GM19193 (cell line): ENCODE results near the gene ACTL7B.

Source experiments
- POLR2A ChIP-seq: IDR thresholded peaks from 4 replicates; pipeline ENCODE4 v1.6.1; 2011; ENCODE audit not compliant: insufficient read depth, insufficient read length; ENCODE audit errors: extremely low read depth

The ACTL7B gene

GRCh38 chr9:108855888-108856287, at the start of gene ACTL7B:
ACTL7B (minus strand) TSS chr9:108855986; CDS start chr9:108855930, 56 bp downstream.
- no peak for TF ChIP-seq POLR2A

GRCh38 chr9:108905494-108905893, 49.7 kb upstream of the ACTL7B start:
- no peak for TF ChIP-seq POLR2A

GRCh38 chr9:108904161-108904560, 48.4 kb upstream of the ACTL7B start:
- TF ChIP-seq POLR2A, result no peak

- TF ChIP-seq POLR2A, result no peak
Observed at GRCh38 chr9:108903420-108904103, 47.8 kb upstream of the ACTL7B start.

- TF ChIP-seq POLR2A, result no peak
Observed at GRCh38 chr9:108900176-108900575, 44.4 kb upstream of the ACTL7B start.

GRCh38 chr9:108897324-108898096, 41.7 kb upstream of the ACTL7B start:
- no peak for TF ChIP-seq POLR2A

- no peak for TF ChIP-seq POLR2A
Observed at GRCh38 chr9:108894225-108894997, 38.6 kb upstream of the ACTL7B start.

GRCh38 chr9:108889649-108890067, 33.9 kb upstream of the ACTL7B start:
- TF ChIP-seq POLR2A, result no peak

GRCh38 chr9:108885643-108886348, 30.0 kb upstream of the ACTL7B start:
- TF ChIP-seq POLR2A, result no peak

GRCh38 chr9:108884701-108885100, 28.9 kb upstream of the ACTL7B start:
- no peak for TF ChIP-seq POLR2A

GRCh38 chr9:108883085-108883484, 27.3 kb upstream of the ACTL7B start:
- no peak for TF ChIP-seq POLR2A

GRCh38 chr9:108882052-108882888, 26.5 kb upstream of the ACTL7B start:
- TF ChIP-seq POLR2A, result no peak

GRCh38 chr9:108880738-108881316, 25.0 kb upstream of the ACTL7B start:
- no peak for TF ChIP-seq POLR2A
